ENCODE measurements around the gene PCNX2. TPM values are rescaled to one million over a fixed set of nuclear protein-coding genes. Genes with fewer than 3 reads are reported as not detected.

PCNX2 gene
- total RNA-seq, 1 experiment from 2014 or later = 15.3 TPM

DNA sequence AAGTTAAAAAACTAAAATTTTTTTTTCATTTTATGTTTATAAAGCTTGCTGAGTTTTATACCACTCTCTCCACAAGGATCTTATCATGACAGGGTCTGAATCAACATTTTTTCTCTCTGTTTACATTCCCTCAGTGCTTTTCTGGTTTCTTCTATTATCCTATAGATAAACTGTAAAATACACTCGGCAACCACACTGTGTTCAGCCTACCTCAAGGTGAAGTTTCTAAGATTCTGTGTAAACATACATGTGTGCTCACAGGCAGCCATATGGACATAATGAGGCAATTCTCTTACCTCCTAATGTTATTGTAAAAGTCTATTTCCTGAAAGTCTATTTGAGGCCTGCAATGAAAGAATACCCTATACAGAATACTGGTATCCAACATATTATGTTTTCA lies 230.5 kb downstream of the PCNX2 start (continued):
- TF ChIP-seq, protein P1, sequence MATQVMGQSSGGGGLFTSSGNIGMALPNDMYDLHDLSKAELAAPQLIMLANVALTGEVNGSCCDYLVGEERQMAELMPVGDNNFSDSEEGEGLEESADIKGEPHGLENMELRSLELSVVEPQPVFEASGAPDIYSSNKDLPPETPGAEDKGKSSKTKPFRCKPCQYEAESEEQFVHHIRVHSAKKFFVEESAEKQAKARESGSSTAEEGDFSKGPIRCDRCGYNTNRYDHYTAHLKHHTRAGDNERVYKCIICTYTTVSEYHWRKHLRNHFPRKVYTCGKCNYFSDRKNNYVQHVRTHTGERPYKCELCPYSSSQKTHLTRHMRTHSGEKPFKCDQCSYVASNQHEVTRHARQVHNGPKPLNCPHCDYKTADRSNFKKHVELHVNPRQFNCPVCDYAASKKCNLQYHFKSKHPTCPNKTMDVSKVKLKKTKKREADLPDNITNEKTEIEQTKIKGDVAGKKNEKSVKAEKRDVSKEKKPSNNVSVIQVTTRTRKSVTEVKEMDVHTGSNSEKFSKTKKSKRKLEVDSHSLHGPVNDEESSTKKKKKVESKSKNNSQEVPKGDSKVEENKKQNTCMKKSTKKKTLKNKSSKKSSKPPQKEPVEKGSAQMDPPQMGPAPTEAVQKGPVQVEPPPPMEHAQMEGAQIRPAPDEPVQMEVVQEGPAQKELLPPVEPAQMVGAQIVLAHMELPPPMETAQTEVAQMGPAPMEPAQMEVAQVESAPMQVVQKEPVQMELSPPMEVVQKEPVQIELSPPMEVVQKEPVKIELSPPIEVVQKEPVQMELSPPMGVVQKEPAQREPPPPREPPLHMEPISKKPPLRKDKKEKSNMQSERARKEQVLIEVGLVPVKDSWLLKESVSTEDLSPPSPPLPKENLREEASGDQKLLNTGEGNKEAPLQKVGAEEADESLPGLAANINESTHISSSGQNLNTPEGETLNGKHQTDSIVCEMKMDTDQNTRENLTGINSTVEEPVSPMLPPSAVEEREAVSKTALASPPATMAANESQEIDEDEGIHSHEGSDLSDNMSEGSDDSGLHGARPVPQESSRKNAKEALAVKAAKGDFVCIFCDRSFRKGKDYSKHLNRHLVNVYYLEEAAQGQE (IDR thresholded peaks at IDR 0.05; ENCODE audit: low read depth) = no peak
- TF ChIP-seq EZH2phosphoT487 (IDR thresholded peaks at IDR 0.05; ENCODE audit: borderline replicate concordance) (no peak), SP1 (IDR thresholded peaks at IDR 0.05; ENCODE audit: low read depth) (no peak)

DNA sequence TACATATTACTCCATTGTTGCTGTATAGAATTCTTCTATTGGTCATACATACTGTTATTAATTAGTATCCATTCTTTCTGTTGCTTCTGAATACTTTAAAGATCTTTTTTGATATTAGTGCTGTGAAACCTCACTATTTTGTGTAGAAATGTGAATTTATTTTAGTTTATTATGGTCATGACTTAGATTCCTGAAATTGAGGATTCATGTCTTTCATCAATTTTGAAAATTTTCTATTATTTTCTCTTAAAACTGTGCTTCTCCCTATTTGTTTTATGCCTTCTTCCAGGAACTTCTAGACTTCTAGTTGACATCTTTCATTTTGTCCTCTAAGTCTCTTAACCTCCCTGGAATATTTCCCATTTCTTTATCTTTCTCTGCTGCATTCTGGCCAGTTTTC lies 232.1 kb downstream of the PCNX2 start:
- H2AFZ ChIP-seq (ENCODE audit: low read depth, low read length, poor library complexity, severe bottlenecking) = no peak overlapping the region
- no peaks in the 10 kb centered on the region for H3K4me1 ChIP-seq (ENCODE audit: control insufficient read depth in 1 of 2, insufficient read depth in 2 of 2, low read length in 2 of 2)
- ChIA-PET CTCF (no interaction called here), POLR2A (no interaction called here), RAD21 (ENCODE audit: low non-redundant PET in 1 of 2, low total read pairs in 2 of 2, uncharacterized antibody in 2 of 2, unreplicated experiment in 2 of 2) (no interaction called here)
- no peaks in the 10 kb centered on the region for H3K9me2 ChIP-seq (ENCODE audit: insufficient read depth)
- TF ChIP-seq RAD21 (IDR thresholded peaks at IDR 0.05; ENCODE audit: low read depth) (no peak), POLR2A (IDR thresholded peaks at IDR 0.05; ENCODE audit: borderline replicate concordance, extremely low read depth, insufficient read depth, insufficient read length) (no peak), EZH2 (IDR thresholded peaks at IDR 0.05) (no peak), YY1 (IDR thresholded peaks at IDR 0.05; ENCODE audit: extremely low read depth, insufficient replicate concordance, low read depth, low read length) (no peak), FOSL1 (IDR thresholded peaks at IDR 0.05; ENCODE audit: low read depth) (no peak), ZNF274 (IDR thresholded peaks at IDR 0.05; ENCODE audit: low read depth, low read length) (no peak), ELF1 (IDR thresholded peaks at IDR 0.05; ENCODE audit: borderline replicate concordance, low read depth) (no peak), TCF7L2 (IDR thresholded peaks at IDR 0.05; ENCODE audit: borderline replicate concordance, extremely low read depth, insufficient read depth, insufficient read length) (no peak), CBX3 (IDR thresholded peaks at IDR 0.05; ENCODE audit: low read depth) (no peak), POLR2AphosphoS5 (IDR thresholded peaks at IDR 0.05; ENCODE audit: low read depth, low read length) (no peak), SP1 (IDR thresholded peaks at IDR 0.05; ENCODE audit: low read depth) (no peak), SRF (IDR thresholded peaks at IDR 0.05; ENCODE audit: low read depth) (no peak)
- TF ChIP-seq, protein P2, sequence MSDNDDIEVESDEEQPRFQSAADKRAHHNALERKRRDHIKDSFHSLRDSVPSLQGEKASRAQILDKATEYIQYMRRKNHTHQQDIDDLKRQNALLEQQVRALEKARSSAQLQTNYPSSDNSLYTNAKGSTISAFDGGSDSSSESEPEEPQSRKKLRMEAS (IDR thresholded peaks at IDR 0.05) = no peak
- TF ChIP-seq, protein P1 (IDR thresholded peaks at IDR 0.05; ENCODE audit: low read depth) = no peak
- no peak overlapping the region for H3K27ac ChIP-seq (ENCODE audit: low read depth, low read length)
- H3K27me3 ChIP-seq (ENCODE audit: insufficient read depth, low read length) = no peaks in the 10 kb centered on the region
- no peak overlapping the region for H3K4me2 ChIP-seq (ENCODE audit: low read length)
- intact Hi-C loops (cut with micrococcal nuclease) = no loop called here
- H3K9ac ChIP-seq (ENCODE audit: low read length) = no peak overlapping the region
- no peak for ATAC-seq
- H4K20me1 ChIP-seq (ENCODE audit: insufficient read depth) = no peaks in the 10 kb centered on the region
- H3K79me2 ChIP-seq (ENCODE audit: insufficient read depth, low read length) = no peaks in the 10 kb centered on the region
- no peaks in the 10 kb centered on the region for H3K36me3 ChIP-seq (ENCODE audit: control insufficient read depth in 1 of 2, insufficient read depth in 2 of 2, low read length in 2 of 2)
- no TSS peak for BruUV-seq (replicated peaks)
- no peak overlapping the region for H3K4me3 ChIP-seq (replicated peaks in 1 of 2; ENCODE audit: low read depth in 1 of 2, low read length in 2 of 2)
- no peak for DNase-seq (ENCODE audit: low read depth, low spot score)
- no peaks in the 10 kb centered on the region for H3K9me3 ChIP-seq (ENCODE audit: control insufficient read depth in 1 of 2, insufficient read depth in 1 of 2, low read depth in 1 of 2, low read length in 2 of 2)

Data from HCT116 (cell line).